ENCODE measurements around the gene CD300E.

GRCh38 chr17:74625661-74626060, 2.1 kb upstream of the CD300E start:
- TF ChIP-seq CTCF (conservative IDR thresholded peaks at IDR 0.05; ENCODE audit: low read depth, low read length) = no peak
- no peak for TF ChIP-seq EZH2 (IDR thresholded peaks at IDR 0.05; ENCODE audit: borderline replicate concordance, low read depth, low read length, poor library complexity, severe bottlenecking)

Measured in A673 (cell line).